Measurements from ENCODE around the gene HYOU1.
A peak's percentile ranks its signal among the peaks of the same experiment; 100 is the strongest.

The HYOU1 gene

GRCh38 chr11:119016216-119017009, 40.6 kb downstream of the HYOU1 start:
- no peak for DNase-seq

GRCh38 chr11:119015054-119015611, 41.9 kb downstream of the HYOU1 start:
- no peak for DNase-seq

GRCh38 chr11:119014209-119014924, 42.6 kb downstream of the HYOU1 start:
- DNase-seq, result no peak

GRCh38 chr11:119012629-119013170, 44.3 kb downstream of the HYOU1 start:
- no peak for DNase-seq

- no peak for DNase-seq
These were observed 45.4 kb downstream of the HYOU1 start for GRCh38 chr11:119011476-119012053.

- no peak for DNase-seq
These were observed 50.3 kb downstream of the HYOU1 start for GRCh38 chr11:119006656-119007055.

- no peak for DNase-seq
These were observed 56.1 kb downstream of the HYOU1 start for GRCh38 chr11:119000906-119001305.

- DNase-seq, result no peak
These were observed 58.2 kb downstream of the HYOU1 start for GRCh38 chr11:118998822-118999221.

- no peak for DNase-seq
These were observed 58.7 kb downstream of the HYOU1 start for GRCh38 chr11:118998388-118998717.

- DNase-seq, result peak; percentile 79
These were observed 59.2 kb downstream of the HYOU1 start, which contains the start of gene CENATAC for GRCh38 chr11:118997627-118998387. TSS of gene CENATAC (plus strand) at chr11:118998138. CDS start at chr11:118998198, 60 bp downstream.

- DNase-seq, result no peak
These were observed 59.9 kb downstream of the HYOU1 start for GRCh38 chr11:118996926-118997626.
